ENCODE results near the gene C20orf202.

Gene C20orf202

DNA sequence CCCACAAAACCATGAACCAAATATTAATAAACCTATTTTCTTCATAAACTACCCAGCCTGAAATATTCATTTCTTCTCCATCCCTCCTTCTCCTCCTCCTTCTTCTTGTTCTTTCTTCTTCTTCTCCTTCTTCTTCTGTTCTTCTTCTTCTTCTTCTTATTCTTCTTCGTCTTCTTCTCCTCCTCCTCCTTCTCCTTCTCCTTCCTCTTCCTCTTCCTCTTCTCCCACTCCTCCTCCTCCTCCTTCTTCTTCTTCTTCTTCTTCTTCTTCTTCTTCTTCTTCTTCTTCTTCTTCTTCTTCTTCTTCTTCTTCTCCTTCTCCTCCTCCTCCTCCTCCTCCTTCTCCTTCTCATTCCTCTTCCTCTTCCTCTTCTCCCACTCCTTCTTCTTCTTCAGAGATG, 13.4 kb upstream of the C20orf202 start:
- H3K36me3 ChIP-seq (ENCODE audit: control insufficient read depth in 2 of 2, insufficient read depth in 1 of 2, low read length in 2 of 2), result no peaks in the 10 kb centered on the region
- H3K4me3 ChIP-seq (ENCODE audit: low read depth, low read length), result no peak overlapping the region
- ChIA-PET CTCF (no interaction called here), POLR2A (interaction anchor here (0.6 kb wide), 1 partner anchor 131 kb away, joined by 8 read pairs; no protein-coding TSS in a partner anchor)
- no peaks in the 10 kb centered on the region for H3K4me1 ChIP-seq (ENCODE audit: control insufficient read depth, insufficient read depth, low read length)
- H3K9me3 ChIP-seq (ENCODE audit: control insufficient read depth, insufficient read depth, low read depth, low read length), result no peaks in the 10 kb centered on the region
- no peak overlapping the region for H3K27ac ChIP-seq (ENCODE audit: extremely low read depth, low read depth, low read length)
- TF ChIP-seq ZNF48 (tag by site-specific recombination; IDR thresholded peaks at IDR 0.05) (no peak), ZNF366 (tag by site-specific recombination; conservative IDR thresholded peaks at IDR 0.05) (peak; percentile 66)
- TF ChIP-seq, protein P1, sequence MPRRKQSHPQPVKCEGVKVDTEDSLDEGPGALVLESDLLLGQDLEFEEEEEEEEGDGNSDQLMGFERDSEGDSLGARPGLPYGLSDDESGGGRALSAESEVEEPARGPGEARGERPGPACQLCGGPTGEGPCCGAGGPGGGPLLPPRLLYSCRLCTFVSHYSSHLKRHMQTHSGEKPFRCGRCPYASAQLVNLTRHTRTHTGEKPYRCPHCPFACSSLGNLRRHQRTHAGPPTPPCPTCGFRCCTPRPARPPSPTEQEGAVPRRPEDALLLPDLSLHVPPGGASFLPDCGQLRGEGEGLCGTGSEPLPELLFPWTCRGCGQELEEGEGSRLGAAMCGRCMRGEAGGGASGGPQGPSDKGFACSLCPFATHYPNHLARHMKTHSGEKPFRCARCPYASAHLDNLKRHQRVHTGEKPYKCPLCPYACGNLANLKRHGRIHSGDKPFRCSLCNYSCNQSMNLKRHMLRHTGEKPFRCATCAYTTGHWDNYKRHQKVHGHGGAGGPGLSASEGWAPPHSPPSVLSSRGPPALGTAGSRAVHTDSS (tag by site-specific recombination; IDR thresholded peaks at IDR 0.05), result peak; percentile 86

DNA sequence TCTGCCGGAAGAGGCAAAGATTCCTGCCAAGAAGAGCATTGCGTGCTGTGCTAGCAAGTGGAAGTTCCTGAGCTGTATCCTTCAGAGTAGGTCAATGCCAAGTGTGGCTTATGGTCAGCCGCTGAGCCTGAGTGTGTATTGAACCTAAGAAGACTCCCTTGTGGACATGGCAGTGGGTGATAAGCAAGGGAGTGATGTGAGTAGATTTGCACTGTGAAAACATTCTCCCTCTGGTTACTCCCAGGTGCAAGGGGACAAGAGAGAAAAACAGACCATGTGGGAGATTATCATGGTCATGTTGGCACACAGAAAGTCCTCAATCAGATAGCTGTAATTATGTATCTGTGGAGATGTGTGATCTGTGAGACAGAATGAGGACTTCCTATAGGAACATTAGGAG, 12.4 kb upstream of the C20orf202 start:
- Histone ChIP-seq H3K9me3 (ENCODE audit: control insufficient read depth, insufficient read depth, low read depth, low read length) (no peaks in the 10 kb centered on the region), H3K36me3 (ENCODE audit: control insufficient read depth in 2 of 2, insufficient read depth in 1 of 2, low read length in 2 of 2) (no peaks in the 10 kb centered on the region), H3K4me3 (ENCODE audit: low read depth, low read length) (no peak overlapping the region), H3K4me1 (ENCODE audit: control insufficient read depth, insufficient read depth, low read length) (no peaks in the 10 kb centered on the region), H3K27ac (ENCODE audit: extremely low read depth, low read depth, low read length) (no peak overlapping the region)
- POLR2A ChIA-PET, result no interaction called here
- CTCF ChIA-PET, result interaction anchor here (0.7 to 1.4 kb wide), 3 partner anchors 19 to 192 kb away, joined by 3 to 4 read pairs (median 3); no protein-coding TSS in a partner anchor
- TF ChIP-seq GLIS2 (tag by site-specific recombination; IDR thresholded peaks at IDR 0.05), result no peak
- TF ChIP-seq ZFP3 (tag by site-specific recombination; IDR thresholded peaks at IDR 0.05; ENCODE audit: low read depth), result no peak
- TF ChIP-seq ZNF140 (tag by site-specific recombination; IDR thresholded peaks at IDR 0.05), result no peak
- TF ChIP-seq, protein P2, sequence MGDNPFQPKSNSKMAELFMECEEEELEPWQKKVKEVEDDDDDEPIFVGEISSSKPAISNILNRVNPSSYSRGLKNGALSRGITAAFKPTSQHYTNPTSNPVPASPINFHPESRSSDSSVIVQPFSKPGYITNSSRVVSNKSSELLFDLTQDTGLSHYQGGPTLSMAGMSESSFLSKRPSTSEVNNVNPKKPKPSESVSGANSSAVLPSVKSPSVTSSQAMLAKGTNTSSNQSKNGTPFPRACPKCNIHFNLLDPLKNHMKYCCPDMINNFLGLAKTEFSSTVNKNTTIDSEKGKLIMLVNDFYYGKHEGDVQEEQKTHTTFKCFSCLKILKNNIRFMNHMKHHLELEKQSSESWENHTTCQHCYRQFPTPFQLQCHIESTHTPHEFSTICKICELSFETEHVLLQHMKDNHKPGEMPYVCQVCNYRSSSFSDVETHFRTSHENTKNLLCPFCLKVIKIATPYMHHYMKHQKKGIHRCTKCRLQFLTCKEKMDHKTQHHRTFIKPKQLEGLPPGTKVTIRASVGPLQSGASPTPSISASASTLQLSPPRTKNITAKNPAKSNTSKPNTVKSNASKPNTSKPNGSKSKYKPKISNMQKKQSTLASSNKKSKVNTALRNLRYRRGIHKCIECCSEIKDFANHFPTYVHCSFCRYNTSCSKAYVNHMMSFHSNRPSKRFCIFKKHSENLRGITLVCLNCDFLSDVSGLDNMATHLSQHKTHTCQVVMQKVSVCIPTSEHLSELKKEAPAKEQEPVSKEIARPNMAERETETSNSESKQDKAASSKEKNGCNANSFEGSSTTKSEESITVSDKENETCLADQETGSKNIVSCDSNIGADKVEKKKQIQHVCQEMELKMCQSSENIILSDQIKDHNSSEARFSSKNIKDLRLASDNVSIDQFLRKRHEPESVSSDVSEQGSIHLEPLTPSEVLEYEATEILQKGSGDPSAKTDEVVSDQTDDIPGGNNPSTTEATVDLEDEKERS (tag by site-specific recombination; IDR thresholded peaks at IDR 0.05), result no peak
- TF ChIP-seq, protein P3, sequence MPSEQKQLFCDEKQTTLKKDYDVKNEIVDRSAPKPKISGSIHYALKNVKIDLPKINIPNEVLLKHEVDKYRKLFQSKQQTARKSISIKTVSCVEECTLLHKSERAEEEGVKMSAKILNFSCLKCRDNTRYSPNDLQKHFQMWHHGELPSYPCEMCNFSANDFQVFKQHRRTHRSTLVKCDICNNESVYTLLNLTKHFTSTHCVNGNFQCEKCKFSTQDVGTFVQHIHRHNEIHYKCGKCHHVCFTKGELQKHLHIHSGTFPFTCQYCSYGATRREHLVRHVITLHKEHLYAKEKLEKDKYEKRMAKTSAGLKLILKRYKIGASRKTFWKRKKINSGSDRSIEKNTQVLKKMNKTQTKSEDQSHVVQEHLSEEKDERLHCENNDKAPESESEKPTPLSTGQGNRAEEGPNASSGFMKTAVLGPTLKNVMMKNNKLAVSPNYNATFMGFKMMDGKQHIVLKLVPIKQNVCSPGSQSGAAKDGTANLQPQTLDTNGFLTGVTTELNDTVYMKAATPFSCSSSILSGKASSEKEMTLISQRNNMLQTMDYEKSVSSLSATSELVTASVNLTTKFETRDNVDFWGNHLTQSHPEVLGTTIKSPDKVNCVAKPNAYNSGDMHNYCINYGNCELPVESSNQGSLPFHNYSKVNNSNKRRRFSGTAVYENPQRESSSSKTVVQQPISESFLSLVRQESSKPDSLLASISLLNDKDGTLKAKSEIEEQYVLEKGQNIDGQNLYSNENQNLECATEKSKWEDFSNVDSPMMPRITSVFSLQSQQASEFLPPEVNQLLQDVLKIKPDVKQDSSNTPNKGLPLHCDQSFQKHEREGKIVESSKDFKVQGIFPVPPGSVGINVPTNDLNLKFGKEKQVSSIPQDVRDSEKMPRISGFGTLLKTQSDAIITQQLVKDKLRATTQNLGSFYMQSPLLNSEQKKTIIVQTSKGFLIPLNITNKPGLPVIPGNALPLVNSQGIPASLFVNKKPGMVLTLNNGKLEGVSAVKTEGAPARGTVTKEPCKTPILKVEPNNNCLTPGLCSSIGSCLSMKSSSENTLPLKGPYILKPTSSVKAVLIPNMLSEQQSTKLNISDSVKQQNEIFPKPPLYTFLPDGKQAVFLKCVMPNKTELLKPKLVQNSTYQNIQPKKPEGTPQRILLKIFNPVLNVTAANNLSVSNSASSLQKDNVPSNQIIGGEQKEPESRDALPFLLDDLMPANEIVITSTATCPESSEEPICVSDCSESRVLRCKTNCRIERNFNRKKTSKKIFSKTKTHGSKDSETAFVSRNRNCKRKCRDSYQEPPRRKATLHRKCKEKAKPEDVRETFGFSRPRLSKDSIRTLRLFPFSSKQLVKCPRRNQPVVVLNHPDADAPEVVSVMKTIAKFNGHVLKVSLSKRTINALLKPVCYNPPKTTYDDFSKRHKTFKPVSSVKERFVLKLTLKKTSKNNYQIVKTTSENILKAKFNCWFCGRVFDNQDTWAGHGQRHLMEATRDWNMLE (tag by site-specific recombination; conservative IDR thresholded peaks at IDR 0.05; ENCODE audit: low read depth), result no peak
- no peak for TF ChIP-seq ZNF138 (tag by site-specific recombination; IDR thresholded peaks at IDR 0.05; ENCODE audit: borderline replicate concordance)
- TF ChIP-seq ZNF324 (tag by site-specific recombination; IDR thresholded peaks at IDR 0.05), result no peak
- no peak for TF ChIP-seq ZNF529 (tag by site-specific recombination; IDR thresholded peaks at IDR 0.05; ENCODE audit: insufficient replicate concordance)
- no peak for TF ChIP-seq ZNF555 (tag by site-specific recombination; conservative IDR thresholded peaks at IDR 0.05)
- TF ChIP-seq, protein P4, sequence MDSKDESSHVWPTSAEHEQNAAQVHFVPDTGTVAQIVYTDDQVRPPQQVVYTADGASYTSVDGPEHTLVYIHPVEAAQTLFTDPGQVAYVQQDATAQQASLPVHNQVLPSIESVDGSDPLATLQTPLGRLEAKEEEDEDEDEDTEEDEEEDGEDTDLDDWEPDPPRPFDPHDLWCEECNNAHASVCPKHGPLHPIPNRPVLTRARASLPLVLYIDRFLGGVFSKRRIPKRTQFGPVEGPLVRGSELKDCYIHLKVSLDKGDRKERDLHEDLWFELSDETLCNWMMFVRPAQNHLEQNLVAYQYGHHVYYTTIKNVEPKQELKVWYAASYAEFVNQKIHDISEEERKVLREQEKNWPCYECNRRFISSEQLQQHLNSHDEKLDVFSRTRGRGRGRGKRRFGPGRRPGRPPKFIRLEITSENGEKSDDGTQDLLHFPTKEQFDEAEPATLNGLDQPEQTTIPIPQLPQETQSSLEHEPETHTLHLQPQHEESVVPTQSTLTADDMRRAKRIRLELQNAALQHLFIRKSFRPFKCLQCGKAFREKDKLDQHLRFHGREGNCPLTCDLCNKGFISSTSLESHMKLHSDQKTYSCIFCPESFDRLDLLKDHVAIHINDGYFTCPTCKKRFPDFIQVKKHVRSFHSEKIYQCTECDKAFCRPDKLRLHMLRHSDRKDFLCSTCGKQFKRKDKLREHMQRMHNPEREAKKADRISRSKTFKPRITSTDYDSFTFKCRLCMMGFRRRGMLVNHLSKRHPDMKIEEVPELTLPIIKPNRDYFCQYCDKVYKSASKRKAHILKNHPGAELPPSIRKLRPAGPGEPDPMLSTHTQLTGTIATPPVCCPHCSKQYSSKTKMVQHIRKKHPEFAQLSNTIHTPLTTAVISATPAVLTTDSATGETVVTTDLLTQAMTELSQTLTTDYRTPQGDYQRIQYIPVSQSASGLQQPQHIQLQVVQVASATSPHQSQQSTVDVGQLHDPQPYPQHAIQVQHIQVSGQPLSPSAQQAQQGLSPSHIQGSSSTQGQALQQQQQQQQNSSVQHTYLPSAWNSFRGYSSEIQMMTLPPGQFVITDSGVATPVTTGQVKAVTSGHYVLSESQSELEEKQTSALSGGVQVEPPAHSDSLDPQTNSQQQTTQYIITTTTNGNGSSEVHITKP (tag by site-specific recombination; IDR thresholded peaks at IDR 0.05), result no peak

Measured in HEK293 (cell line).